ENCODE results near the gene LRRC1.

The LRRC1 gene

GRCh38 chr6:53828215-53828614, 33.4 kb downstream of the LRRC1 start:
- TF ChIP-seq CTCF (IDR thresholded peaks at IDR 0.05; ENCODE audit: low read depth, low read length), result no peak
- H3K4me3 ChIP-seq (ENCODE audit: low read depth, low read length), result no peak overlapping the region

GRCh38 chr6:53828966-53829697, 34.3 kb downstream of the LRRC1 start:
- no peak overlapping the region for H3K4me3 ChIP-seq (ENCODE audit: low read depth, low read length)
- no peak for TF ChIP-seq CTCF (IDR thresholded peaks at IDR 0.05; ENCODE audit: low read depth, low read length)

DNA sequence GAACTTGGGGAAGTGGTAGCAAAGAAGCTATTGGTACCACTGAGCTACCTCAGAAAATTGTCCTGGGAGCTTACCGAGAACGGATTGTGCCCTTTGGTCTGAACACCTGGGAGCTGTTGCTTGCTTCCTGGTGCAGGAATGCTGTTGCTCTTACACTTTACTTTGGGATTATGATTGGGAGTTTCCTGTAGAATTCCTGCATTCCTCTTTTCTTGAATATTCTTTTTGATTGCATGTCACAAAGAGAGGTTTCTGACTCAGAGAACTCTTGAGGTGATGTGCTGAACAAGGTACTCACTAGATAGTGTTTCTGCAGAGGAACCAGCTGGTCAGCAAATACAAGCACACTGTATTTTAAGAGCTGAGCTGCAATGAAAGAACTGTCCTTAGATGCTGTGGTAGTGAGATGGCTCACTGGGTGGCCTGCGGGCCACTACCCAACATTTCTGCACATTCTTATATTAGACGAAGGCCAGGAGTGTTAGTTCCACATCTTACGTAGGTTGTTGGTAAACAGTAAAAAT, 35.0 kb downstream of the LRRC1 start:
- no peak for TF ChIP-seq CTCF (IDR thresholded peaks at IDR 0.05; ENCODE audit: low read depth, low read length)
- H3K4me3 ChIP-seq (ENCODE audit: low read depth, low read length), result no peak overlapping the region

GRCh38 chr6:53830366-53830765, 35.6 kb downstream of the LRRC1 start:
- TF ChIP-seq CTCF (IDR thresholded peaks at IDR 0.05; ENCODE audit: low read depth, low read length), result no peak
- no peak overlapping the region for H3K4me3 ChIP-seq (ENCODE audit: low read depth, low read length)

DNA sequence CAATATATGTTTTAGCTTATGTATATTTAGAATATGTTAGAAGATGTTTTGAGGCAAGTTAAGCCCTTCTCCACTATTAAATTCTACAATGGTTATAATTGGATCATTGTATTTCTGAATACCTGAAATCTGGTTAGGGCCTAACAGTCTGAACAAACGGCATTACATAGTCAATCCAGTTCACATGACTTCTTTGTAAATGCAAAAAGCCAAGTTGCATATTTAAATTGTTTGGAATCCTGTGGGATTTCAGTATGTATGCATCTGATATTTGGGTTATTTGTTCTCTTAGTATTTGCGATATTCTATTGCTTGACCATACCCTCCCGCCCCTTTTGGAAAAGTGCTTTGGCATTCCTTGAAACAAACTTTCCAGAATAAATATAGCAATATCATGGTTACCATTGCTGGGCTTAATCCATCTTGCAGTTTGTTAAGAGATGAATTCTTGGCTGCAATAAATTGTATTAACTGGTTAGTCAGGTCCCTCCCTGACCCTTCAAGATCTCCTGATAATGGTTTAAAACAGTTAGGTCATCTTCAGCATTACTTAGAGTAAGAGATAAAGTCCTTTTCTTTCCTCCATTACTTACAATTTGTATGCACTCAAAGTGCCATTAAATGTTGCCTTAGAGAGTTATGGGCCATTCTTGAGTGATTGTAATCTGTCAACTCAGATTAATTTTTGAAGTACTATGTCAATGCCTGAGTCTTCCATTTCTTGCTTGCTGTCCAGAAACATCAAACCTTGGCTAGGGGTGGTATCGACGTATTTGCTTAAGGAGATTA, 36.5 kb downstream of the LRRC1 start:
- H3K4me3 ChIP-seq (ENCODE audit: low read depth, low read length), result no peak overlapping the region
- no peak for TF ChIP-seq CTCF (IDR thresholded peaks at IDR 0.05; ENCODE audit: low read depth, low read length)

DNA sequence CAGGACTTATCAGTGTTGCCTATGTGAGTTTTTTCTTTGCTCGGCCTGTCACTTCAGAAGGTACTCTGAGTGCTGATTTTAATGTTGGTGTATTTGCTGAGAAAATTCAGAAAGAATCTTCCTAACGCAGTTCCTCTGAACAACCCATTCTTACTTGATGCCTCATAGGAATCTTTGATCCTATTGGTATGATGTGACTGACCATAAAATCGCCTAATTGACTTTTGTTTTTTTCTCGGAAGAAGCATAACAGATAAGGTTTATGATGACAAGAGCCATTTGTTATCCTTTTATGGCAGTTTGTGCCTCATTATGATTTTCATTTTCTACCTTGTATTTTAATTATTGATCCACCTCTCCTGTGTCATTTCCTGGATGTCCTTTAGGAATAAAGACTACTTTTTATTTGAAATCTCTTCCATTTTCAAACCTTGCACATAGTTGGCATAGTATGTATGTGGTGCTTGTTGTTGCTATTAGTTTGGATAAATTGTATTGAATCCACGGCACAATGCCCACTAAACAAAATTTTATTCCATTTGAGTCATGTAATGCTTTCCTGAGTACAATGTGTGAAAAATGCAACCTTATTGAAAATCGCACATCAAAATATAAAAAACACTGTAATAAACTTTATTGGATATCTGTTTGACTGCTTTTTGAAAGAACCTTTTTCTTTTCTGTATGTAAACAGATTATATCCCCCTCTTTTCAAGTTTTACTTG, 37.3 kb downstream of the LRRC1 start:
- no peak overlapping the region for H3K4me3 ChIP-seq (ENCODE audit: low read depth, low read length)
- no peak for TF ChIP-seq CTCF (IDR thresholded peaks at IDR 0.05; ENCODE audit: low read depth, low read length)

All from WI38 (cell line).